CD14-positive monocyte (primary cell): Measurements from ENCODE around the gene EVC. TPM values are rescaled to one million over a fixed set of nuclear protein-coding genes. Genes with fewer than 3 reads are reported as not detected.

Experiments used
- DNase-seq, 3 donors: peaks; one replicate each; pipeline ENCODE4 v3.0.0-alpha.2; 2011 to 2022
- H2AFZ ChIP-seq: 2 replicates; pipeline ENCODE4 v1.6.0; 2012; ENCODE audit warnings: mild to moderate bottlenecking, low read depth, low read length, inconsistent platforms; ENCODE audit not compliant: insufficient read depth, poor library complexity, severe bottlenecking
- H3K27ac ChIP-seq, 2 donors: 1 replicate in 1 of 2; 2 replicates in 1 of 2; pipeline ENCODE4 v1.5.1; 2012 to 2013; ENCODE audit warnings: low read length in 2 of 2, control low read depth in 1 of 2, inconsistent platforms in 1 of 2, low read depth in 1 of 2, mild to moderate bottlenecking in 1 of 2
- H3K27me3 ChIP-seq, 2 donors: one replicate each; pipeline versions ENCODE4 v1.6.0 to v1.6.1; 2011 to 2013; ENCODE audit warnings: low read length in 2 of 2; ENCODE audit not compliant: control insufficient read depth in 2 of 2, insufficient read depth in 2 of 2
- H3K36me3 ChIP-seq, 2 donors: replicated peaks in 1 of 2; 1 replicate in 1 of 2; 2 replicates in 1 of 2; pipeline versions ENCODE4 v1.5.1 to v1.6.1; 2012 to 2013; ENCODE audit warnings: low read length in 2 of 2, control low read depth in 1 of 2, inconsistent platforms in 1 of 2, mild to moderate bottlenecking in 1 of 2; ENCODE audit not compliant: insufficient read depth in 2 of 2, control insufficient read depth in 1 of 2
- H3K4me1 ChIP-seq, 2 donors: 1 replicate in 1 of 2; 2 replicates in 1 of 2; pipeline versions ENCODE4 v1.5.1 to v1.6.1; 2012 to 2013; ENCODE audit warnings: low read length in 2 of 2, control low read depth in 1 of 2, inconsistent platforms in 1 of 2, mild to moderate bottlenecking in 1 of 2, moderate library complexity in 1 of 2; ENCODE audit not compliant: insufficient read depth in 2 of 2, control insufficient read depth in 1 of 2
- H3K4me2 ChIP-seq: replicated peaks from 2 replicates; pipeline ENCODE3; 2012; ENCODE audit warnings: low read length, moderate library complexity, mild to moderate bottlenecking; ENCODE audit not compliant: poor library complexity, severe bottlenecking; ENCODE audit errors: extremely low read depth
- H3K4me3 ChIP-seq, 3 experiments: fragments of 200-600 bp in 1 of 3; sonication (generic) in 1 of 3; replicated peaks in 1 of 3; 1 replicate in 2 of 3; 2 replicates in 1 of 3; pipeline ENCODE4 v1.5.1; 2011 to 2013; ENCODE audit warnings: low read length in 3 of 3, mild to moderate bottlenecking in 3 of 3, control low read depth in 2 of 3, low read depth in 2 of 3, inconsistent platforms in 1 of 3, moderate library complexity in 1 of 3
- H3K79me2 ChIP-seq: 2 replicates; pipeline ENCODE4 v1.6.0; 2012; ENCODE audit warnings: mild to moderate bottlenecking, control low read depth, inconsistent platforms, low read length, moderate library complexity; ENCODE audit not compliant: insufficient read depth
- H3K9ac ChIP-seq: 2 replicates; pipeline ENCODE4 v1.6.0; 2017; ENCODE audit warnings: low read length, mild to moderate bottlenecking; ENCODE audit not compliant: insufficient read depth, poor library complexity, severe bottlenecking
- H3K9me3 ChIP-seq, 2 donors: replicated peaks in 1 of 2; 1 replicate in 1 of 2; 2 replicates in 1 of 2; pipeline versions ENCODE4 v1.5.1 to v1.6.1; 2012 to 2013; ENCODE audit warnings: low read length in 2 of 2, control low read depth in 1 of 2; ENCODE audit not compliant: control insufficient read depth in 1 of 2, insufficient read depth in 1 of 2
- H4K20me1 ChIP-seq: 2 replicates; pipeline ENCODE4 v1.6.0; 2012; ENCODE audit warnings: mild to moderate bottlenecking, low read length, control low read depth, moderate library complexity; ENCODE audit not compliant: insufficient read depth
- H3K27ac Mint-ChIP-seq, 7 donors: one replicate each; pipeline ENCODE4 v1.8.0; 2020; ENCODE audit warnings: mild to moderate bottlenecking in 7 of 7, mixed read lengths in 7 of 7, moderate library complexity in 6 of 7, inconsistent platforms in 2 of 7
- H3K27me3 Mint-ChIP-seq, 3 donors: one replicate each; pipeline ENCODE4 v1.8.0; 2021 to 2022; ENCODE audit warnings: low read depth in 3 of 3, mild to moderate bottlenecking in 3 of 3, mixed read lengths in 3 of 3, moderate library complexity in 3 of 3, inconsistent platforms in 1 of 3
- H3K36me3 Mint-ChIP-seq, 2 donors: one replicate each; pipeline ENCODE4 v1.8.0; 2020; ENCODE audit warnings: mixed read lengths in 2 of 2, inconsistent platforms in 1 of 2, mild to moderate bottlenecking in 1 of 2
- H3K4me1 Mint-ChIP-seq: one replicate; pipeline ENCODE4 v1.8.0; 2020; ENCODE audit warnings: mild to moderate bottlenecking, mixed read lengths
- H3K4me3 Mint-ChIP-seq, 2 donors: one replicate each; pipeline ENCODE4 v1.8.0; 2020; ENCODE audit warnings: mild to moderate bottlenecking in 2 of 2, mixed read lengths in 2 of 2, moderate library complexity in 1 of 2
- H3K9me3 Mint-ChIP-seq, 7 donors: one replicate each; pipeline ENCODE4 v1.8.0; 2020 to 2022; ENCODE audit warnings: mixed read lengths in 7 of 7, mild to moderate bottlenecking in 6 of 7, moderate library complexity in 6 of 7, inconsistent platforms in 2 of 7
- WGBS: methylation state at CpG from one replicate; pipeline ENCODE4 v1.1.5; 2013; ENCODE audit warnings: missing lambda C conversion rate; ENCODE audit not compliant: insufficient coverage; 5-methylcytosine and 5-hydroxymethylcytosine counted together
- intact Hi-C, 2 donors: fragments of 100-400 bp; cut with micrococcal nuclease; formaldehyde crosslinking; loops; one replicate each; pipeline versions ENCODE4 v1.15.0 to v1.15.1; 2023
- polyA plus RNA-seq, 3 donors: library from polyadenylated mRNA; depleted of rRNA in 1 of 3; unstranded in 2 of 3; stranded (reverse) in 1 of 3; fragments of 300-500 nt in 2 of 3; fragments of >200 nt in 1 of 3; fragmentation: Illumina TruSeq in 2 of 3; gene quantifications; 1 replicate in 2 of 3; 2 replicates in 1 of 3; pipeline ENCODE4 v1.2.3, GENCODE V29; 2012 to 2021
- TF ChIP-seq, protein P1 (sequence below): fragments of 200-600 bp; IDR thresholded peaks from one replicate; pipeline ENCODE4 v1.8.0; 2022; ENCODE audit warnings: antibody characterized with exemption, mild to moderate bottlenecking

Gene EVC
- polyA plus RNA-seq, 3 donors, result 0.36 TPM; not detected in 2

GRCh38 chr4:5703831-5704230 lies 7.2 kb upstream of the EVC start:
- Histone ChIP-seq H3K9me3 (no peaks in the 10 kb centered on the region), H3K9ac (no peak overlapping the region), H3K79me2 (no peaks in the 10 kb centered on the region), H3K27me3 (peaks cover 0 to 14% of the 10 kb centered on the region in 2 donors), H2AFZ (no peak overlapping the region), H3K4me1 (peaks cover 9 to 16% of the 10 kb centered on the region in 2 donors), H3K4me2 (no peak overlapping the region), H3K27ac (no peak overlapping the region), H4K20me1 (no peaks in the 10 kb centered on the region), H3K36me3 (no peaks in the 10 kb centered on the region), H3K4me3 (no peak overlapping the region)
- peaks cover 12% of the 10 kb centered on the region for H3K4me1 Mint-ChIP-seq
- intact Hi-C loops, result no loop called here
- no peaks in the 10 kb centered on the region for H3K36me3 Mint-ChIP-seq
- peaks cover 19 to 24% (median 21%) of the 10 kb centered on the region in 3 donors for H3K27me3 Mint-ChIP-seq
- no peak overlapping the region for H3K4me3 Mint-ChIP-seq
- no peak overlapping the region for H3K27ac Mint-ChIP-seq
- 97% methylated on average over 5 of the region's 5 CpGs for WGBS
- no peak for DNase-seq
- TF ChIP-seq, protein P1, sequence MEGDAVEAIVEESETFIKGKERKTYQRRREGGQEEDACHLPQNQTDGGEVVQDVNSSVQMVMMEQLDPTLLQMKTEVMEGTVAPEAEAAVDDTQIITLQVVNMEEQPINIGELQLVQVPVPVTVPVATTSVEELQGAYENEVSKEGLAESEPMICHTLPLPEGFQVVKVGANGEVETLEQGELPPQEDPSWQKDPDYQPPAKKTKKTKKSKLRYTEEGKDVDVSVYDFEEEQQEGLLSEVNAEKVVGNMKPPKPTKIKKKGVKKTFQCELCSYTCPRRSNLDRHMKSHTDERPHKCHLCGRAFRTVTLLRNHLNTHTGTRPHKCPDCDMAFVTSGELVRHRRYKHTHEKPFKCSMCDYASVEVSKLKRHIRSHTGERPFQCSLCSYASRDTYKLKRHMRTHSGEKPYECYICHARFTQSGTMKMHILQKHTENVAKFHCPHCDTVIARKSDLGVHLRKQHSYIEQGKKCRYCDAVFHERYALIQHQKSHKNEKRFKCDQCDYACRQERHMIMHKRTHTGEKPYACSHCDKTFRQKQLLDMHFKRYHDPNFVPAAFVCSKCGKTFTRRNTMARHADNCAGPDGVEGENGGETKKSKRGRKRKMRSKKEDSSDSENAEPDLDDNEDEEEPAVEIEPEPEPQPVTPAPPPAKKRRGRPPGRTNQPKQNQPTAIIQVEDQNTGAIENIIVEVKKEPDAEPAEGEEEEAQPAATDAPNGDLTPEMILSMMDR, result no peak
- H3K9me3 Mint-ChIP-seq, result peaks cover 0 to 13% (median 7%) of the 10 kb centered on the region in 7 donors

DNA sequence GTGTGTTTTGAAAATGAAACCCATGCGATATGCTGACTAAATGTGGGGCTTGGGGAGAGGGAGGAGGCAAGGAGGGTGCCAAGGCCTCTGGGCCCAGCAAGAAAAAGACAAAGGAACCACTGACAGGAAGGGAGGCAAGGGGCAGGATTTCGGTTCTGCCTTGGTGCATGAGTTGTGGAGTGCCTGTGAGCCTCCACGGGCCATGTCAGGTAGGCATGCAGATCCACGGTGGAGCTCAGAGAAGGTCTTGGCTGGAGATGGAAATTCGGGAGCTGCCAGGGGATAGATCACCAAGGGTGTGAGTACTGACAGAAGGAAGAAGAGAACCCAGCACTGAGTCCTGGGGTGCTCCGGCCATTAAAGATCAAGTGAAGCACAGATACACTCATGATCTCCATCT lies 6.7 kb upstream of the EVC start:
- peaks cover 2 to 19% of the 10 kb centered on the region in 2 donors for H3K27me3 ChIP-seq
- H3K9ac ChIP-seq, result no peak overlapping the region
- no peak overlapping the region for H2AFZ ChIP-seq
- Mint-ChIP-seq H3K9me3 (peaks cover 0 to 13% (median 7%) of the 10 kb centered on the region in 7 donors), H3K4me3 (no peak overlapping the region), H3K27me3 (peaks cover 24 to 29% (median 25%) of the 10 kb centered on the region in 3 donors), H3K4me1 (peaks cover 12% of the 10 kb centered on the region), H3K36me3 (no peaks in the 10 kb centered on the region), H3K27ac (no peak overlapping the region)
- no peak overlapping the region for H3K4me3 ChIP-seq
- no peaks in the 10 kb centered on the region for H3K79me2 ChIP-seq
- H3K4me2 ChIP-seq, result no peak overlapping the region
- no peaks in the 10 kb centered on the region for H3K9me3 ChIP-seq
- DNase-seq, result no peak
- intact Hi-C loops, result no loop called here
- no peaks in the 10 kb centered on the region for H3K36me3 ChIP-seq
- H3K4me1 ChIP-seq, result peaks cover 9 to 16% of the 10 kb centered on the region in 2 donors
- no peak overlapping the region for H3K27ac ChIP-seq
- 89% methylated on average over 4 of the region's 6 CpGs for WGBS
- TF ChIP-seq, protein P1, result no peak
- H4K20me1 ChIP-seq, result no peaks in the 10 kb centered on the region
